HepG2 (cell line): ENCODE measurements around the gene TSACC. TPM values are rescaled to one million over a fixed set of nuclear protein-coding genes. Genes with fewer than 3 reads are reported as not detected.

Source experiments
- ATF7-NPFF ChIP-seq: sonication (generic); formaldehyde crosslinking; IDR thresholded peaks from 2 replicates; pipeline ENCODE4 v1.8.1; 2023; ENCODE audit warnings: mild to moderate bottlenecking, low read depth, missing genetic modification reagents, moderate library complexity
- DPF2 ChIP-seq: sonication (generic); formaldehyde crosslinking; IDR thresholded peaks from 2 replicates; pipeline ENCODE4 v1.4.0; 2020; ENCODE audit warnings: mild to moderate bottlenecking, low read depth, missing genetic modification reagents, borderline replicate concordance
- HMG20A ChIP-seq: IDR thresholded peaks from 2 replicates; pipeline ENCODE4 v1.6.1; 2016; ENCODE audit warnings: borderline replicate concordance
- KDM2A ChIP-seq: sonication (generic); formaldehyde crosslinking; IDR thresholded peaks from 2 replicates; pipeline ENCODE4 v1.4.0; 2020; ENCODE audit warnings: low read depth, missing genetic modification reagents, borderline replicate concordance
- KDM5B ChIP-seq: sonication (generic); formaldehyde crosslinking; IDR thresholded peaks from 2 replicates; pipeline ENCODE4 v1.4.0; 2020; ENCODE audit warnings: missing genetic modification reagents, mild to moderate bottlenecking, borderline replicate concordance
- KLF16 ChIP-seq, 2 experiments: sonication (generic) in 1 of 2; formaldehyde crosslinking in 1 of 2; IDR thresholded peaks; 2 replicates each; pipeline versions ENCODE4 v1.6.1 to v1.8.0; 2016 to 2023; ENCODE audit warnings: missing genetic modification reagents in 2 of 2, missing compliant biosample characterization in 1 of 2
- NCOR1 ChIP-seq: fragments of 200-600 bp; sonication (generic); IDR thresholded peaks from 2 replicates; pipeline ENCODE4 v1.7.0; 2017; ENCODE audit warnings: antibody characterized with exemption, low read length, borderline replicate concordance
- NFE2L2 ChIP-seq: fragments of 150-350 bp; IDR thresholded peaks from 2 replicates; pipeline ENCODE4 v1.6.1; 2014; ENCODE audit warnings: low read length
- RFXANK ChIP-seq: IDR thresholded peaks from 2 replicates; pipeline ENCODE4 v1.6.1; 2016
- RNF2 ChIP-seq: fragments of 450-650 bp; conservative IDR thresholded peaks from 2 replicates; pipeline ENCODE4 v1.6.1; 2016; ENCODE audit warnings: low read depth
- THAP11 ChIP-seq: IDR thresholded peaks from 2 replicates; pipeline ENCODE4 v1.6.1; 2016; ENCODE audit warnings: missing biosample characterization, missing genetic modification reagents
- TRIM24 ChIP-seq: sonication (generic); formaldehyde crosslinking; IDR thresholded peaks from 2 replicates; pipeline ENCODE4 v1.8.0; 2022; ENCODE audit warnings: mild to moderate bottlenecking, missing genetic modification reagents
- ZBTB3 ChIP-seq: sonication (generic); formaldehyde crosslinking; IDR thresholded peaks from 2 replicates; pipeline ENCODE4 v1.4.0; 2020; ENCODE audit warnings: low read depth, mild to moderate bottlenecking, moderate library complexity, missing genetic modification reagents, borderline replicate concordance
- ZFX ChIP-seq: sonication (generic); formaldehyde crosslinking; IDR thresholded peaks from 2 replicates; pipeline ENCODE4 v1.4.0; 2020; ENCODE audit warnings: mild to moderate bottlenecking, low read depth, missing genetic modification reagents, moderate library complexity
- ZNF224 ChIP-seq: sonication (generic); formaldehyde crosslinking; IDR thresholded peaks from 2 replicates; pipeline ENCODE4 v1.5.0; 2020; ENCODE audit warnings: mild to moderate bottlenecking, missing genetic modification reagents
- ZNF24 ChIP-seq: fragments of 450-650 bp; IDR thresholded peaks from 2 replicates; pipeline ENCODE4 v1.6.1; 2017; ENCODE audit warnings: antibody characterized with exemption, mild to moderate bottlenecking
- ZNF335 ChIP-seq: sonication (generic); formaldehyde crosslinking; IDR thresholded peaks from 2 replicates; pipeline ENCODE4 v1.4.0; 2020; ENCODE audit warnings: missing genetic modification reagents
- ZNF629 ChIP-seq: sonication (generic); formaldehyde crosslinking; conservative IDR thresholded peaks from 2 replicates; pipeline ENCODE4 v1.5.0; 2020; ENCODE audit warnings: missing genetic modification reagents
- ZNF768 ChIP-seq: sonication (generic); formaldehyde crosslinking; IDR thresholded peaks from 2 replicates; pipeline ENCODE4 v1.4.0; 2020; ENCODE audit warnings: missing genetic modification reagents
- ZNF816 ChIP-seq: sonication (generic); formaldehyde crosslinking; IDR thresholded peaks from 2 replicates; pipeline ENCODE4 v1.8.0; 2022; ENCODE audit warnings: missing genetic modification reagents, mild to moderate bottlenecking, borderline replicate concordance
- polyA plus RNA-seq, 8 experiments: library from polyadenylated mRNA; depleted of rRNA in 3 of 8; stranded (reverse) in 7 of 8; unstranded in 1 of 8; fragments of >200 nt; fragmentation: Illumina TruSeq in 4 of 8; extraction: Trizol in 4 of 8; gene quantifications; 2 replicates each; pipeline versions ENCODE4 v1.2.1 to v1.2.3, GENCODE V29; 2011 to 2016; ENCODE audit warnings: low read depth in 4 of 8, missing spikeins in 1 of 8, mixed read lengths in 1 of 8; ENCODE audit not compliant: insufficient read depth in 1 of 8
- total RNA-seq, 5 experiments: library from RNA; depleted of rRNA; stranded (reverse); fragments of >200 nt; fragmentation: Illumina TruSeq; extraction: Trizol; gene quantifications; 2 replicates each; pipeline ENCODE4 v1.2.3, GENCODE V29; 2016; ENCODE audit warnings: low read depth in 1 of 5
- TF ChIP-seq, protein P1 (sequence below): sonication (generic); formaldehyde crosslinking; IDR thresholded peaks from 2 replicates; pipeline ENCODE4 v1.4.0; 2020; ENCODE audit warnings: missing genetic modification reagents, mild to moderate bottlenecking, borderline replicate concordance
- TF ChIP-seq, protein P2 (sequence below): sonication (generic); formaldehyde crosslinking; IDR thresholded peaks from 2 replicates; pipeline ENCODE4 v1.8.0; 2022; ENCODE audit warnings: mild to moderate bottlenecking, missing genetic modification reagents, borderline replicate concordance
- TF ChIP-seq, protein P3 (sequence below): sonication (generic); formaldehyde crosslinking; IDR thresholded peaks from 2 replicates; pipeline ENCODE4 v1.4.0; 2020; ENCODE audit warnings: missing genetic modification reagents
- TF ChIP-seq, protein P4 (sequence below): IDR thresholded peaks from 2 replicates; pipeline ENCODE4 v1.6.1; 2018; ENCODE audit warnings: missing genetic modification reagents, mild to moderate bottlenecking, missing compliant biosample characterization
- TF ChIP-seq, protein P5 (sequence below): sonication (generic); formaldehyde crosslinking; IDR thresholded peaks from 2 replicates; pipeline ENCODE4 v1.5.0; 2020; ENCODE audit warnings: missing genetic modification reagents

The TSACC gene
- total and polyA plus RNA-seq, 2 of the 13 experiments (the other 11 are each of a cell fraction or from before 2014, with no cell fraction given) = 1.5 to 2.6 TPM

DNA sequence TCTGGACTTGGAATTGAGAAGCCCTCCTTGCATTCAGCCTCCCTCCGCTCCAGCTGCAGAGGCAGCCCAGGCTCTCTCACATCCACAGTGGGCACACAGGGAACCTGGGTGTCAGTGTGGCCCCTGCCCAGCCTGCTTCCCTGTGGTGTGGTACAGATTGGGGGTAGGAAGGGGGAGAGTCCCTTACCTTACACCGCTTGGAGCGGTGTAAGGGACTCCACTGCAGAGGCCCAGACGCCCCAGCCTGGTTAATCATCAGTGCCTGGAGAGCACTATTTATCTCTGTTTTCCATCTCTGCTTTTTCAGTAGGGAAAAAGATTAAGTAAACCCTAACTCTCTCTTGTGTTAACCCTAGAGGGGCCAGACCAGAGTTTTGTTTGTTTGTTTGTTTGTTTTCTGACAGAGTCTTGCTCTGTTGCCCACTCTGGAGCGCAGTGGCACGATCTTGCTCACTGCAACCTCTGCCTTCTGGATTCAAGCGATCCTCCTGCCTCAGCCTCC is 29.9 kb downstream of the TSACC start (continued):
- TF ChIP-seq HMG20A (CRISPR knock-in tag) (no peak), KDM5B (CRISPR knock-in tag) (no peak), ZNF768 (CRISPR knock-in tag) (peak; percentile 27; the same call in 1 of the 2 replicates), THAP11 (no peak), NCOR1 (peak; percentile 64; the same call in 1 of the 2 replicates), ZNF335 (no peak), ATF7-NPFF (no peak), ZNF816 (CRISPR knock-in tag) (peak; percentile 20; the same call in 1 of the 2 replicates), TRIM24 (CRISPR knock-in tag) (no peak; the same call in 1 of the 2 replicates), KDM2A (CRISPR knock-in tag) (no peak), RFXANK (CRISPR knock-in tag) (no peak), ZNF629 (CRISPR knock-in tag) (no peak), ZNF24 (no peak), NFE2L2 (no peak), ZNF224 (CRISPR knock-in tag) (no peak), ZBTB3 (CRISPR knock-in tag) (no peak), DPF2 (CRISPR knock-in tag) (0 out of 2 replicates have a peak, but pooled peaks have one; percentile 13), KLF16 (CRISPR knock-in tag; IDR thresholded peaks at IDR 0.05) (0 out of 4 replicates have a peak, but pooled peaks of 1 of the 2 experiments have one; percentile 30), RNF2 (no peak), ZFX (CRISPR knock-in tag) (no peak; the same call in 1 of the 2 replicates)
- TF ChIP-seq, protein P1, sequence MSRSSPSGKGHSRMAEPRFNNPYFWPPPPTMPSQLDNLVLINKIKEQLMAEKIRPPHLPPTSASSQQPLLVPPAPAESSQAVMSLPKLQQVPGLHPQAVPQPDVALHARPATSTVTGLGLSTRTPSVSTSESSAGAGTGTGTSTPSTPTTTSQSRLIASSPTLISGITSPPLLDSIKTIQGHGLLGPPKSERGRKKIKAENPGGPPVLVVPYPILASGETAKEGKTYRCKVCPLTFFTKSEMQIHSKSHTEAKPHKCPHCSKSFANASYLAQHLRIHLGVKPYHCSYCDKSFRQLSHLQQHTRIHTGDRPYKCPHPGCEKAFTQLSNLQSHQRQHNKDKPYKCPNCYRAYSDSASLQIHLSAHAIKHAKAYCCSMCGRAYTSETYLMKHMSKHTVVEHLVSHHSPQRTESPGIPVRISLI (CRISPR knock-in tag) = no peak
- TF ChIP-seq, protein P2, sequence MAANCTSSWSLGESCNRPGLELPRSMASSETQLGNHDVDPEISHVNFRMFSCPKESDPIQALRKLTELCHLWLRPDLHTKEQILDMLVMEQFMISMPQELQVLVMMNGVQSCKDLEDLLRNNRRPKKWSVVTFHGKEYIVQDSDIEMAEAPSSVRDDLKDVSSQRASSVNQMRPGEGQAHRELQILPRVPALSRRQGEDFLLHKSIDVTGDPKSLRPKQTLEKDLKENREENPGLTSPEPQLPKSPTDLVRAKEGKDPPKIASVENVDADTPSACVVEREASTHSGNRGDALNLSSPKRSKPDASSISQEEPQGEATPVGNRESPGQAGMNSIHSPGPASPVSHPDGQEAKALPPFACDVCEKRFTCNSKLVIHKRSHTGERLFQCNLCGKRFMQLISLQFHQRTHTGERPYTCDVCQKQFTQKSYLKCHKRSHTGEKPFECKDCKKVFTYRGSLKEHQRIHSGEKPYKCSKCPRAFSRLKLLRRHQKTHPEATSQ (CRISPR knock-in tag) = no peak
- TF ChIP-seq, protein P3, sequence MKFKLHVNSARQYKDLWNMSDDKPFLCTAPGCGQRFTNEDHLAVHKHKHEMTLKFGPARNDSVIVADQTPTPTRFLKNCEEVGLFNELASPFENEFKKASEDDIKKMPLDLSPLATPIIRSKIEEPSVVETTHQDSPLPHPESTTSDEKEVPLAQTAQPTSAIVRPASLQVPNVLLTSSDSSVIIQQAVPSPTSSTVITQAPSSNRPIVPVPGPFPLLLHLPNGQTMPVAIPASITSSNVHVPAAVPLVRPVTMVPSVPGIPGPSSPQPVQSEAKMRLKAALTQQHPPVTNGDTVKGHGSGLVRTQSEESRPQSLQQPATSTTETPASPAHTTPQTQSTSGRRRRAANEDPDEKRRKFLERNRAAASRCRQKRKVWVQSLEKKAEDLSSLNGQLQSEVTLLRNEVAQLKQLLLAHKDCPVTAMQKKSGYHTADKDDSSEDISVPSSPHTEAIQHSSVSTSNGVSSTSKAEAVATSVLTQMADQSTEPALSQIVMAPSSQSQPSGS (CRISPR knock-in tag) = peak; percentile 19; the same call in 1 of the 2 replicates
- TF ChIP-seq, protein P4, sequence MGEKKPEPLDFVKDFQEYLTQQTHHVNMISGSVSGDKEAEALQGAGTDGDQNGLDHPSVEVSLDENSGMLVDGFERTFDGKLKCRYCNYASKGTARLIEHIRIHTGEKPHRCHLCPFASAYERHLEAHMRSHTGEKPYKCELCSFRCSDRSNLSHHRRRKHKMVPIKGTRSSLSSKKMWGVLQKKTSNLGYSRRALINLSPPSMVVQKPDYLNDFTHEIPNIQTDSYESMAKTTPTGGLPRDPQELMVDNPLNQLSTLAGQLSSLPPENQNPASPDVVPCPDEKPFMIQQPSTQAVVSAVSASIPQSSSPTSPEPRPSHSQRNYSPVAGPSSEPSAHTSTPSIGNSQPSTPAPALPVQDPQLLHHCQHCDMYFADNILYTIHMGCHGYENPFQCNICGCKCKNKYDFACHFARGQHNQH = 0 out of 2 replicates have a peak, but pooled peaks have one; percentile 22
- TF ChIP-seq, protein P5, sequence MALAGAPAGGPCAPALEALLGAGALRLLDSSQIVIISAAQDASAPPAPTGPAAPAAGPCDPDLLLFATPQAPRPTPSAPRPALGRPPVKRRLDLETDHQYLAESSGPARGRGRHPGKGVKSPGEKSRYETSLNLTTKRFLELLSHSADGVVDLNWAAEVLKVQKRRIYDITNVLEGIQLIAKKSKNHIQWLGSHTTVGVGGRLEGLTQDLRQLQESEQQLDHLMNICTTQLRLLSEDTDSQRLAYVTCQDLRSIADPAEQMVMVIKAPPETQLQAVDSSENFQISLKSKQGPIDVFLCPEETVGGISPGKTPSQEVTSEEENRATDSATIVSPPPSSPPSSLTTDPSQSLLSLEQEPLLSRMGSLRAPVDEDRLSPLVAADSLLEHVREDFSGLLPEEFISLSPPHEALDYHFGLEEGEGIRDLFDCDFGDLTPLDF = no peak
